ENCODE results near the gene DNM2.
A peak's percentile ranks its signal among the peaks of the same experiment; 100 is the strongest.
"Not testable (repeated sequence)": the region's sequence is repeated elsewhere in the genome, so short reads cannot be mapped to it uniquely, and the experiment has no call there.

DNM2 gene

GRCh38 chr19:10717356-10718204 lies at the start of gene DNM2:
Gene DNM2, plus strand, starts transcription at chr19:10718079. Its CDS starts 164 bp downstream, at chr19:10718243.
- peak; percentile 96 to 99 for DNase-seq

GRCh38 chr19:10669246-10669645 lies 48.6 kb upstream of the DNM2 start:
- no peak for DNase-seq

- no peak for DNase-seq
Observed at GRCh38 chr19:10670182-10670581, 47.7 kb upstream of the DNM2 start.

- DNase-seq: no peak
Observed at GRCh38 chr19:10670876-10671804, 46.7 kb upstream of the DNM2 start.

- not testable (repeated sequence) for DNase-seq
Observed at GRCh38 chr19:10671922-10672321, 46.0 kb upstream of the DNM2 start.

- not testable (repeated sequence) for DNase-seq
Observed at GRCh38 chr19:10675214-10675613, 42.7 kb upstream of the DNM2 start.

- no peak for DNase-seq
Observed at GRCh38 chr19:10677751-10678150, 40.1 kb upstream of the DNM2 start.

- no peak for DNase-seq
Observed at GRCh38 chr19:10678813-10679212, 39.1 kb upstream of the DNM2 start.

GRCh38 chr19:10679743-10680142 lies 38.1 kb upstream of the DNM2 start:
- no peak for DNase-seq

- no peak for DNase-seq
Observed at GRCh38 chr19:10680545-10681135, 37.2 kb upstream of the DNM2 start.

GRCh38 chr19:10681658-10682057 lies 36.2 kb upstream of the DNM2 start:
- no peak for DNase-seq

GRCh38 chr19:10682397-10683063 lies 35.3 kb upstream of the DNM2 start:
- DNase-seq: no peak

- DNase-seq: no peak
Observed at GRCh38 chr19:10683064-10683426, 34.8 kb upstream of the DNM2 start.

- DNase-seq: no peak
Observed at GRCh38 chr19:10683582-10683981, 34.3 kb upstream of the DNM2 start.

GRCh38 chr19:10685210-10685609 lies 32.7 kb upstream of the DNM2 start:
- DNase-seq: no peak

GRCh38 chr19:10686193-10686592 lies 31.7 kb upstream of the DNM2 start:
- no peak for DNase-seq

GRCh38 chr19:10686661-10687517 lies 31.0 kb upstream of the DNM2 start:
- DNase-seq: no peak

GRCh38 chr19:10687518-10688288 lies 30.2 kb upstream of the DNM2 start:
- DNase-seq: no peak

- DNase-seq: no peak
Observed at GRCh38 chr19:10688545-10689280, 29.2 kb upstream of the DNM2 start.

GRCh38 chr19:10690341-10690781 lies 27.5 kb upstream of the DNM2 start:
- DNase-seq: no peak

Data from NCI-H187 (cell line).